NCI-H2227 treated with DMSO at 0.1 percent for 48 hours (cell line): ENCODE data around the gene ACADS.

Source experiments
- DNase-seq: peaks from one replicate; lab custom pipeline; 2025; lab: John Stamatoyannopoulos, UW

ACADS gene

GRCh38 chr12:120700886-120701285 lies 24.7 kb upstream of the ACADS start:
- DNase-seq: no peak

- DNase-seq: no peak
Measured at GRCh38 chr12:120702637-120703036, 23.0 kb upstream of the ACADS start.

- DNase-seq: no peak
Measured at GRCh38 chr12:120703311-120703942, 22.2 kb upstream of the ACADS start.

GRCh38 chr12:120705618-120706017 lies 20.0 kb upstream of the ACADS start:
- no peak for DNase-seq

- DNase-seq: no peak
Measured at GRCh38 chr12:120706029-120706428, 19.6 kb upstream of the ACADS start.

- DNase-seq: no peak
Measured at GRCh38 chr12:120708651-120709050, 17.0 kb upstream of the ACADS start.

GRCh38 chr12:120710031-120710804 lies 15.4 kb upstream of the ACADS start, which contains the start of gene UNC119B:
Gene UNC119B, plus strand, starts transcription at chr12:120710458. Its CDS starts 17 bp downstream, at chr12:120710475.
- DNase-seq: peak; percentile 51

GRCh38 chr12:120710805-120711296 lies 14.8 kb upstream of the ACADS start:
- no peak for DNase-seq

- peak; percentile 2 for DNase-seq
Measured at GRCh38 chr12:120711411-120711810, 14.2 kb upstream of the ACADS start.

GRCh38 chr12:120712610-120713009 lies 13.0 kb upstream of the ACADS start:
- DNase-seq: no peak

- DNase-seq: peak; percentile 79
Measured at GRCh38 chr12:120713861-120714482, 11.7 kb upstream of the ACADS start.

GRCh38 chr12:120718055-120718454 lies 7.6 kb upstream of the ACADS start:
- no peak for DNase-seq

- DNase-seq: no peak
Measured at GRCh38 chr12:120719072-120719471, 6.6 kb upstream of the ACADS start.

GRCh38 chr12:120719496-120720233 lies 6.0 kb upstream of the ACADS start:
- DNase-seq: no peak

GRCh38 chr12:120720234-120720986 lies 5.2 kb upstream of the ACADS start:
- DNase-seq: no peak

GRCh38 chr12:120720987-120721801 lies 4.4 kb upstream of the ACADS start:
- DNase-seq: no peak

- DNase-seq: no peak
Measured at GRCh38 chr12:120721866-120722265, 3.8 kb upstream of the ACADS start.

- DNase-seq: no peak
Measured at GRCh38 chr12:120722784-120723183, 2.8 kb upstream of the ACADS start.

- no peak for DNase-seq
Measured at GRCh38 chr12:120724720-120725119, 906 bp upstream of the ACADS start.

- DNase-seq: no peak
Measured at GRCh38 chr12:120725151-120725658, 421 bp upstream of the ACADS start.

- DNase-seq: no peak
Measured at GRCh38 chr12:120726510-120726793, 826 bp downstream of the ACADS start.
